Daoy (cell line): ENCODE data around the gene METRNL. TPM values are rescaled to one million over a fixed set of nuclear protein-coding genes. Genes with fewer than 3 reads are reported as not detected.

Source experiments
- DNase-seq: peaks from one replicate; pipeline ENCODE4 v3.0.0-alpha.2; 2015; ENCODE audit warnings: low read depth
- total RNA-seq: library from RNA; depleted of rRNA; stranded (reverse); fragments of >200 nt; shearing (Covaris generic); gene quantifications from 2 replicates; pipeline ENCODE4 v1.2.3, GENCODE V29; 2014

The METRNL gene
- total RNA-seq, 1 experiment from 2014 or later = 35.5 TPM

DNA sequence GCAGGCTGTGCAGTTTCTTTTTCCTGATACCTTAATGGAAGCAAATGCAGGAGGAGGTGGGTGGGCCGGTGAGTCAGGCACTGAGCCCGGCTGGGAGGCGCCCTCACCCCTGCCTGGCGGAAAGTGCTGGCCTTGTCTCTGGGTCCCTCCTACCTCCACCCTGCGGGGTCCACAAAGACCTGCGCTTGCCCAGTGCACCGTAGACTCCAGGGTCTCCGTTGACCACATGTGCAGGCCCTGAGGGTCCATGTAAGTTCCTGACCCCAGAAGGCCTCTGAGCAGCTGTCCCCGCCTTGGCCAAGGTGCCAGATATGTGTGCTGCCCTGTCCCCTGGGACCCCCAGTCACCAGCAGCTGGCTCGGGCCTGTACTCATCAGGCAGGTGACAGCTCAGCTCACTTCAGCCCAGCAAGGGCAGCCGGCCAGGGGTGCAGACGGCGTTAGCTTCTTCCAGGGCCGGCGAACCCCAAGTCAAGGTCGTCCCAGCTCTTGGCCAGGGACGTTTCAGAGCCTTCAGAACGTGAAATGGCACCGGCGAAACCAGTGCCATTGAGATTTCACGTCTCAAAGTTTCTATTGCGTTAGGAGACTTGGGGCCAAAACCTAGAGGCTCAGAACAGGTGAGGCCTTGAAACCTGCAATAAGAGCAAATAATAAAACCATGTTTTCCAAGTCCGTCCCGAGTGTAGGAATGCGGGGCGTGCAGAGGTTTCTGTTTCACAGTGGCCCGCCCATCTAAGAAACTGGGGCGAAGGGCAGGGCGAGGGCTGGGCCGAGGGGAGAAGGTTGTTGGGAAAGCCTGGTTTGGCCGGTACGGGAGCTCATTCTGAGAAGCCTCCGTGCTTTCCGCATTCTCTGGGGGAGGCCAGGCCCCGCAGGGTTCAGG, 12.1 kb downstream of the METRNL start:
- peak; percentile 64 for DNase-seq

DNA sequence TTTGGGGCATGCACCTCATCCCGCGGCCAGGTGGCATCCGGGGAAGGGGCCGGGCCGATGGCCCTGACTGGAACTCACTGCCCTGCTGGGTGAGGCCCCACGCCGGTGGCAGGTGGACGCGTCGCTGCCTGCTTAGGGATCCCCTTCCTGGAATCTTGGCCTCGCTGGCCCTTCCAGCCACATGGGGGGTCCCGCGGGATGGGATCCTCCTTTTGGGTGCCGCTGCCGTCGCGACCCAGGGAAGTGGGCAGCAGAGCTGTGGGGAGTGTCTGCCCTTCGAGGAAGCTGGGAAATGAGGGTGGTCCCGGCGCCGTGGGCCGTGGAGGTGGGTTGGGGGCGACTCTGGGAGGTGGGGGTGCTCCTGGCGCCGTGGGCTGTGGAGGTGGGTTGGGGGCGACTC, 12.8 kb downstream of the METRNL start:
- no peak for DNase-seq

DNA sequence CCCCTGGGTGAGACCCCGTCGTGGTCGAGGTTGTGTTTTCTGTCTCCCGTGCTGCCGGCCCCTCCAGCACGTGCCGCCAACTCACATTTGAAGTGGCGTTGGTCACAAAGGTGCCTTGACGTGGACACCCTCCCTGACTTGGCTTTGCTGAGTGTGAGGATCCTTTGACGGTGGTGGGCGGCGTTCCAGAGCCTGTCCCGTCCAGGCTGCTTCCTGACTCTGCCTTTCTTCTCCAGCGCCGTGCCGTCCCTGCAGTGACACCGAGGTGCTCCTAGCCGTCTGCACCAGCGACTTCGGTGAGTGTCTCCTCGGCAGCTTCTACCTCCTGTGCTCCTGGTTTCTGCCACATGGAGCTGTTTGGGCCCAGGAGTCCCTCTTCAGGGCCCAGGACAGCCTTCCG, 13.5 kb downstream of the METRNL start:
- no peak for DNase-seq

DNA sequence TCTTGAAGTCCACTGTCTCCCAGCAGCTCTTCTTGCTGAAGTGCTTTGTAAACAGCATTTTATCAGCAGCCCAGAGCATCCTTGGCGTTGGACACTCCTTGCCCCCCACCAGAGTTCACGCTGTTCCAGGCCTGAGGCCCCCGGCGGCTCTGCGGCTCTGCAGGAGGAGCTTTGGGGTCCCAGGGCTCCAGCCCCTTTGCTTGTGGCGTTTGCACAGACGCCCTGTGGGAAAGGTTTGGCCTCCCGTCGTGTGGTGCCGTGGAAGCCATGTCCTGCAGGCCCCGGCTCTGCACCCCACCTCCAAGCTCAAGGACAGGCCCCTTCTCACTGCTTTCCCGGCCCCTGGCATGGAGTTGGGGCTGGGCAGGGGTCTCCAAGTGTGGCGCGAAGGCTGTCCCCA, 14.1 kb downstream of the METRNL start:
- DNase-seq = no peak

DNA sequence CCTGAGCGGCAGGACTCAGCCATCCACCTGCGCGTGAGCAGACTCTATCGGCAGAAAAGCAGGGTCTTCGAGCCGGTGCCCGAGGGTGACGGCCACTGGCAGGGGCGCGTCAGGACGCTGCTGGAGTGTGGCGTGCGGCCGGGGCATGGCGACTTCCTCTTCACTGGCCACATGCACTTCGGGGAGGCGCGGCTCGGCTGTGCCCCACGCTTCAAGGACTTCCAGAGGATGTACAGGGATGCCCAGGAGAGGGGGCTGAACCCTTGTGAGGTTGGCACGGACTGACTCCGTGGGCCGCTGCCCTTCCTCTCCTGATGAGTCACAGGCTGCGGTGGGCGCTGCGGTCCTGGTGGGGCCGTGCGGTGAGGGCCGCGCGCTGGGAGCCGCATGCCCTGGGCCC, 14.9 kb downstream of the METRNL start:
- DNase-seq = no peak

DNA sequence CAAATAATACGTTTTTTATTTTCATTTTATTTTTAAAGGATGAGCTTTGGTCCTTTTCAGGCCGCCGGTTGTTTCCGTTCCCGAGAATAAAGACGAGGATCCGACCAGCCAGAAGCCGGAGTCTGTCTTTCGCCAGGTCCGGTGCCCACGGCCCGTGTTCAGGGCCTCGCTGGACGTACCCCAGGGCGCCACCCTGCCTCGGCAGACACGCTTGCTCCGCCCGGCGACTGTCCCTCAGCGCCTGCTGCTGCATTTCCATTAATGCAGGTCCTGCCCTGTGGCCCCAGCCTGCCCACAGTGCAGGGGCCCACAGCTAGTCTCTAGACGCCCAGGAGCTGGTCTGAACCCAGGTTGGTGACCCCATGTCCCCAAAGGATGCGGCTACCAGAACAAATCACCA, 15.6 kb downstream of the METRNL start:
- DNase-seq = no peak

DNA sequence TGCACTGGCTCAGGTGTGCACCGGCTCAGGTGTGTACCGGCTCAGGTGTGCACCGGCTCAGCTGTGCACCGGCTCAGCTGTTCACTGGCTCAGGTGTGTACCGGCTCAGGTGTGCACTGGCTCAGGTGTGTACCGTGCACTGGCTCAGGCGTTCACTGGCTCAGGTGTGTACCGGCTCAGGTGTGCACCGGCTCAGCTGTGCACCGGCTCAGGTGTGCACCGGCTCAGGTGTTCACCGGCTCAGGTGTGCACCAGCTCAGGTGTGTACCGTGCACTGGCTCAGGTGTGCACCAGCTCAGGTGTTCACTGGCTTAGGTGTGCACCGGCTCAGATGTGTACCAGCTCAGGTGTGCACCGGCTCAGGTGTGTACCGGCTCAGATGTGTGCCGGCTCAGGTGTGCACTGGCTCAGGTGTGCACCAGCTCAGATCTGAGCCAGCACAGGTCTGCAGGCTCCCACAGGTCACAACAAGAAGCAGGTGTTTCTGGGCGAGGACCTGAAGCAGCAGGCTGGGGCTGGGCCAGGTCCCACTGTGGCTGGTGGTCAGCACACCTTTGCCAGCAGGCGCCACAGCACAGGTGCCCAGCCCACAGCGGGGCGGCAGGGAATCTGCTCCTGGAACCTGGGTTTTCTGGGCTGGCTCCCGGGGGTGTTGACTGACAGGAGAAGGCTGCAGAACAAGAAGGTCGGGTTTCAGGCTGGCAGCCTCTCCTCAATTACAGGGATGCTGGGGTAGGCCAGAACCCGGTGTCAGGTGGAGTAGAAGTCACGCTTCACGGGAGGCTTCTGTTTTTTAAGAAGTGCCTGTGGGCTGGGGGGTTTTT, 17.2 kb downstream of the METRNL start:
- no peak for DNase-seq

DNA sequence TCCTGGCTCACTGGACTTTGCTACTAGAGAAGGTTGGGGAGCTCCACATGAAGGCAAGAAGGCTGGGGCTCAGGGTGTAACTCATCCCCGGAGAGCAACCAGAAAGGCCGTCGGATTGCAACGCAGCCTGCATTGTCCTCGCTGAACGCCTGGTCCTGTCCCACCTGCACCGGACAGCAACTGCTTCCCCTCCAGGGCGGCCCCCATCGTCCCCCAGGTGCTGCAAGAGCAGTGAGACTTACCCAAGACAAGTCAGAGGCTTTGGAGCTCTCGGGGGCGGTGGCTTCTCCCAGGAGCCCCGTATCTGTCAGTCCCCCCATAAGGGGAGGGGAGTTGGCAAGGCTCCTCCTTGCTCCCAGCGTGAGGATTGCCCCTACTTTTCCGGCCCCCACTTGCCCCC, 18.4 kb downstream of the METRNL start:
- no peak for DNase-seq

DNA sequence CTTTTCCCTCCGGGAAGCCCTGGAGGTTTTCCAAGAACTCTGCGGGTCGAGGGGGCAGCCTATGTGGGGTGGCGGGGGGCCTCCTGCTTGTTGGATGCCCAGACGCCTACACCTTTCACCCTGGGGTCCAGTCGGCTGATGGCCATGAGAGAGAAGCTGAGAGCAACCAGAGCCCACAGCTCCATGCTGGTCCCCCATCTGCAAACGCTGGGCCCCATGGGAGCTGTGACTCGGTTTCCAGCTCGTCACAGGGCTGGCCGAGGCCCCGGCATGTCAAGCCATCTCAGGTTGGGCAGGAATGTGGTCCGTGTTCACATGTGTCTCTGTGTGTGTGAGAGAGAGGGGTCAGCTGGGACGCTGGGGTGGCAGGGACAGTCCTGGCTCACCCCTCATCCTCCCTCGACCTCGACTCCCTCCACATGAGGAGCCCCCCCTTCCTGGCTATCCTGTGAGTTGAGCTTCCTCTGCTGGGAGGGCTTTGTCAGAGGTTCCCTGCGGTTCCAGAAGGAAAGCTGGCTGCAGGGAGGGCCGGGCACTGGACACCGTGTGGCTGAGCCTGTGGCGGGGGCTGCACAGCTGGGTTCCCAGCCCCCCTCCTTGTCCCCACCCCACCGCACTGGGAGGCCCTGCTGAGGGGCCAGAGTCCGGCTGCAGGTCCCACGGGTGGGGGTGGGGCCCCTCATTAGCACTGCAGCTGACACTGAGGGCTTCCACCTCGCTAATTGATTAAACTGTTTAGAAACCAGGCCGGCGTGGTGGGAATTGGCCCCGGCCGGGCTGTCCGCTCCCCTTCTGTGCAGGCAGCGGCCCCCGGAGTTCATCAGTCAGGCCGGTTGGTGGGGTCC, 19.1 kb downstream of the METRNL start:
- no peak for DNase-seq

DNA sequence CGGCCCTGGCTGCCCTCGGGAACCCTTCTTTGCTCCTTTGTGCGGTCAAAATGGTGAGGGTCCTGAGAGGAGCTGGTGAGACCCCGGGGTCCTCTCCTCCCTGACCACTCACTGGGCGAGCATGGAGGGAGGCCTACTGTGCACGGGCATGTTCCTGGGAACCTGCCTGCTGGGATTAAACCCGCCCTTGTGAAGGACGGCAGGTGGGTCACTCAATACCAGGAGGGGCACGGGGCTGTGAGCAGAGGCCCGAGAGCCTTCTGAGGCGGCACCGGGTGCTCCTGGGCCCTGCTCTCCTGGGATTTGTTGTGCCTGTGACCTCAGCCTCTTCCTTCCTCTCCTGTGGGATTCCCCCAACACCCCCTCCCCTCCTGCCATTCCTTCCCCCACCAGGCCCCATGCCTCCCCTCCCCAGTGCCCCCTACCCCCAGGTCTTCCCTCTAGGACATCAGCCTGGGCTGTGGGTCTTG, 19.7 kb downstream of the METRNL start:
- no peak for DNase-seq

DNA sequence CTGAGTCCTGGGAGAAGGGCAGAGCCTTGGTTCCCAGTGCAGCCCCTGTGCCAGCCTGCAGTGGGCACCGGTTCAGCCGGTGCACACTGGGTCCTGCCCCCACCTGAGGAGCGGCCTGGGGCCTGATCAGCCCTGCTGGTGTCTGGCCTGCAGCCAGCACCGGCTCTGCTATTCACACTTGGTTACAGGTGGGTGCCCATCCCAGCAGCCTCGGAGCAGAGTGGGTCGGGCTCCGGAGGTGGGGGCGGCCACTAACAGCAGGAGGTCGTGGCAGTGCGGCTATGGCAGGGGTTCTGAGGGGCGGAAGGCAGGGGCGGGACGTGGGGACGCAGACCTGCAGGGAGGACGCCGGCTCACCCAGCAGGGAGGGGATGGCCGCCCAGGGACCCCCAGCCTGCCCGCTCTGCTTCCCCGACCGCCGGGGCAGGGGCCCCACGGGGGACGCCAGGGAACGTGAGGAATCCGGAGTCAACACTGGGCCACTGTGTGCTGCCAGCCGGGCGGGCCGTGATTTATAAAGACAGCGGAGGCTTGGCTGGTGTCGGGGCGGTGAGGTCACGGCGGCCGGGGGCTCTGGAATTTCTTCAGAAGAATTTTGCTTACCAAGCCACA, 20.3 kb downstream of the METRNL start:
- DNase-seq = no peak

DNA sequence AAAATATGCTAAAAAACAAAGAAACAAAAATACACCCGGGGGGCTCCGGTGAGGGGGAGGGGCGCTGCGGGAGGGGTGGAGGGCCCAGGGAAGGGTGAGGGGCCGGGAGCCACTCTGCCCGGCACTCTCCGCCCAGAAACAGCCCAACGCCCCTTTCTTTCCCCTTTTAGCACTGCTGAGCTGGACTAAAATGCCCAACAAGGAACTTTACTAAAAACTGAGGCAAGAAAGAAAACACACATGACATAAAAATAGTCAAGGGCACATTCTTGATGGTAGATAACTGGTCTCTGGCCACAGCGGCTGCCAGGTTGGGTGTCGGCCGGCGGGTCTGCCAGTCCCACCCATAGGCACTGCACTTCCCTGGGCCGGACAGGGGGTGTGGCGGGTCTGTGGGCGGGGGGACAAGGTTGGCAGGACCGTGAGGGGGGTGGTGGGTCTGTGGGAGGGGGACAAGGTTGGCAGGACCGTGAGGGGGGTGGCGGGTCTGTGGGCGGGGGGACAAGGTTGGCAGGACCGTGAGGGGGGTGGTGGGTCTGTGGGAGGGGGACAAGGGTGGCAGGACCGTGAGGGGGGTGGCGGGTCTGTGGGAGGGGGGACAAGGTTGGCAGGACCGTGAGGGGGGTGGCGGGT, 20.9 kb downstream of the METRNL start:
- DNase-seq = no peak

DNA sequence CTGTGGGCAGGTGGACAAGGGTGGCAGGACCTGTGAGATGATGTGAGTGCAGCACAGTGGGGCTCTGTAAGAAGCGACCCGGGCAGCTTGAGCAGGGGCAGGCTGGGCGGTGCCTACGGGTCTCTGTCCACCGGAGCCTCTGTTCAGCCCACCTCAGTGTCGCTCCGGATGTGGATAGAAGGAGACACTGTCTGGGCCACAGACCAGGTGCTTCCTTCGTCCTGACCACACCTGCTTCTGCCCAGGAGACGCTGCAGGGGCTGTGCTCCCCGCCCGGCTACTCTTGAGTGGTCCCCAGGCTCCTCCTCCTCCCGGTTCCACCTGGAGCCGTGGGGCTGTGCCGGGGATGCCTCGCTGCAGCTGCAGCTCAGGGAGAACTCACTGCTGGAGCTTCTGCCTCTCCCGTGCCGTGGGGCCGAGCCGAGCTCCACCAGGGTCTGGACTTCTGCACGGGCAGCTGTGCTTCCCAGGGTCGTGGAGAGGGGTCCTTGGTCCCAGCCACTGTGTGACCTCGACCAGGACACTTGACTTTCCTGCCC, 21.5 kb downstream of the METRNL start:
- no peak for DNase-seq

DNA sequence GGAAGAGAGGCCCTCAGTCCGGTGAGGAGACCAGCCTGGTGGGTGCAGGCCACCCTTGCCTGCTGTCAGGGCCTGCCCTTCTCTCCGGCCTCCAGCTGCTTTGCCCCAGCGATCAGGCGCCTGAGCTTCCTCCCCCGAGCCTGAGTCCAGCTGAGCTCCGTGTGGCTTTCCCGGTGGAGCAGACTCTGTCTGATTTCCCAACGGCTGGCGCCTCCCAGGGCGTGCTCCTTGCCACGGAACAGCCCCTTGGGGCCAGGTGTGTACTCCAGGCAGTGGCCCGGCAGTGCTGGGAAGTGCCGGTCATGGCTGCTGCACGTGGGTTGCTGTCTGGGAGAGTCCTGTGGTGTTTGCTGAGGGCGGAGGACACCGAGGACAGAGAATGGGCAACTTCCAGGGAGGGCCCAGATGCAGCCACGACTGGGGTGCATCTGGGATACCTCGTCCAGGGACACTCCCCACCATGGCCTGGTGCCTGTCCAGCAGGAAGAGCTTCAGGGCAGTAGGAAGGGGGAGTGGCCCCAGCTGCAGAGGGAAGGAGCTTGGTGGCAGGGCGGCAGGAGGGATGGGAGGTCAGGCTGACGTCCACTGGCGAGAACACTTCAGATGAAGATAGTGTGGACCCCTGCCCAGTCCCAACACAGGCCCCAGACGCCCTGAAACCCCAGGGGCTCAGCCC, 22.5 kb downstream of the METRNL start:
- DNase-seq = peak; percentile 34

DNA sequence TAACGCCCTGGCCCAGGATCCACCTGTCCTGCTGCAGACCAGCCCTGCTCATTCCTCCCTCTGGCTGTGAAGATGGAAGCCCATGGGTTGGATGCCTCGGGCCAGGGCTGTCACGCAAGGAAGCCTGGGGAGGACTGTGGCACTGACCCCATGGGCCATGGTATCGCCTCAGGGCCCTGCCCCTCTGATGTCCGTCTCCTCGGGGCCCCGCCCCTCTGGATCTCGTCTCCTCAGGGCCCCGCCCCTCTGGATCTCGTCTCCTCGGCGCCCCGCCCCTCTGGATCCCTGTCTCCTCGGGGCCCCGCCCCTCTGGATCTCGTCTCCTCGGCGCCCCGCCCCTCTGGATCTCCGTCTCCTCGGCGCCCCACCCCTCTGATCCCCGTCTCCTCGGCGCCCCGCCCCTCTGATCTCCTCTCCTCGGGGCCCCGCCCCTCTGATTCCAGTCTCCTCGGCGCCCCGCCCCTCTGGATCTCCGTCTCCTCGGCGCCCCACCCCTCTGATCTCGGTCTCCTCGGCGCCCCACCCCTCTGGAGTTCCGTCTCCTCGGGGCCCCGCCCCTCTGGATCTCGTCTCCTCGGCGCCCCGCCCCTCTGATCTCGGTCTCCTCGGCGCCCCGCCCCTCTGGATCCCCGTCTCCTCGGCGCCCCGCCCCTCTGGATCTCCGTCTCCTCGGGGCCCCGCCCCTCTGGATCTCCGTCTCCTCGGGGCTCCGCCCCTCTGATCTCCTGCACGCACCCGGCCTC, 24.0 kb downstream of the METRNL start:
- no peak for DNase-seq

DNA sequence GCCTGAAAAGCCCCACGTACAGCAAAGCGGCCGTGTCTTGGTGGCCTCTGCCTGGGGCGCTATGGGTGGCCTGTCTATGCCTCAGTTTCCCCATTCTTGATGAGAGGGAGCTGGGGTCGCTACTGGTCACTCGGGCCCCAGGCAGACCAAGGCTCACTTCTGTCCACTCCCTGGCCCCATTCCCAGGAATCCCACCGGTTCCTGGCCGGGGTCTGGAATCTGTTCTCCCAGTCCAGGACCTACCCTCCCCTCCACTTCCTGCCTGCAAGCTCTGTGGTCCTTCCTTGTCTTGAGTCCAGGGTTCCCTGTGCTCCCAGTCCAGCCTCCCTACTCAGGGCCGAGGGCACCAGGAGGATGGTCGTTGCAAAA, 24.5 kb downstream of the METRNL start:
- DNase-seq = no peak

DNA sequence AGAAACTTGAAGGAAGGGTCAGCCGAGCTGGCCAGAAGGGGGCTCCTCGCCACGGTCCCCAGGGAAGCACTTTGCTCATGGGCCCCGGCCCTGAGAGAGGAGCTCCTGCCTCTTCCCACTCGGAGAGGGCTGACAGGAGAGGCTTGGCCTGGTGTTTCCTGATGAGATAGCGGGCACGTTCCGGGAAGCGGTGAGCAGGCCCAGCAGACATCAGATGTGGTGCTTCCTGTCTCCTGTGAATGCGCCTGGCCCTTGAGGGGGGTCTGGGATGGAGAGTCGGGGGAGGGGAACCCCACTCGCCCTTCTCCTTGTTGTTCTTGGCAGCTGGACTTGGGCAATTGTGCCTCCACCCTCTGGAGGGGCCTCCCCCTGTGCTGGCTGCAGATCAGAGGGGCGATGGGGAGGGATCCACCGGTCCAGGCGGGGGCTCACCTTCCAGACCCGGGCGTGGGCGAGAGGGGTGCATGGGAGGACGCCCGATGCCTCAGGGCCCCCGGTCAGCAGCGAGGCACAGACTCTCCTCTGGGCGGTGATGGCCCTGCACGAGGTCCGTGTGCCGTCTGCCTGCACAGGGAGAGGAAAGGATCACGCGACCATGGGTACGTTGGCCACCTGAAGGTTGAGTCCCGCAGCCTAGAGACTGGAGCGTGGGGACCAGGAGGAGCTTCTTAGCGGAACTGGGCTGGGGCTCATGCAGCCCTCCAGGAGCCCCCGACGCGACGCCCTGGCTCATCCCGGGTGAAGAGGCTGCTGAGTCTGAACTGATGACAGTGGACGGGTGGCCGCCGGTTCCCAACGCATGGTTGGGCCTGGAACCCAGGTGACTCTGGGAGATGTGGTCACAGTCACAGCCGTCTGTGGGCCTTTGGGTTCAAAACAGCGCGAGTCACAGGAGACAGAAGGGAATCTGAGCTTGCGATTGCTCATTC, 25.4 kb downstream of the METRNL start:
- no peak for DNase-seq

DNA sequence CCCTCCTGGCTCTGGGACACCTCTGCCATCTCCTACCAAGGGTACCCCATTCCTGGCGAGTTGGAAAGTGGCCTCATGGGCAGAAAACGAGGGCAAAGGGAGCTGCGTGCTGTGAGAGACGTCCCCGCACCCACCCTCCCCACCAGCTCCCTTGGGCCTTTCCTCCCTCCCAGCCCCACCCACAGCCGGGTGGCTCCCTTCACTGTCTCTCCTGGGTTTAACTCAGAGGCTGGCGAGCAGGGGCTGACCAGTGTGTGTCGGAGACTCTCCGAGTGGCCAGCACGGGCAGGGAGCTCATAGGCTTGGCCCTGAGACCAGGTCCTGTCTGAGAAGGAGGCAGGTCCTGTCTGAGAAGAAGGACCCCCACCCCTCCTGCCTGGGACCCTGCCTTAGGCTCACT, 26.1 kb downstream of the METRNL start:
- DNase-seq = no peak
